Hepatic stellate cell (primary cell): Measurements from ENCODE around the gene WDR20.
"Not testable (repeated sequence)": the region's sequence is repeated elsewhere in the genome, so short reads cannot be mapped to it uniquely, and the experiment has no call there.

ENCODE experiments used
- DNase-seq: peaks from one replicate; pipeline ENCODE4 v3.0.0; 2011; ENCODE audit warnings: low spot score

The WDR20 gene, protein sequence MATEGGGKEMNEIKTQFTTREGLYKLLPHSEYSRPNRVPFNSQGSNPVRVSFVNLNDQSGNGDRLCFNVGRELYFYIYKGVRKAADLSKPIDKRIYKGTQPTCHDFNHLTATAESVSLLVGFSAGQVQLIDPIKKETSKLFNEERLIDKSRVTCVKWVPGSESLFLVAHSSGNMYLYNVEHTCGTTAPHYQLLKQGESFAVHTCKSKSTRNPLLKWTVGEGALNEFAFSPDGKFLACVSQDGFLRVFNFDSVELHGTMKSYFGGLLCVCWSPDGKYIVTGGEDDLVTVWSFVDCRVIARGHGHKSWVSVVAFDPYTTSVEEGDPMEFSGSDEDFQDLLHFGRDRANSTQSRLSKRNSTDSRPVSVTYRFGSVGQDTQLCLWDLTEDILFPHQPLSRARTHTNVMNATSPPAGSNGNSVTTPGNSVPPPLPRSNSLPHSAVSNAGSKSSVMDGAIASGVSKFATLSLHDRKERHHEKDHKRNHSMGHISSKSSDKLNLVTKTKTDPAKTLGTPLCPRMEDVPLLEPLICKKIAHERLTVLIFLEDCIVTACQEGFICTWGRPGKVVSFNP

GRCh38 chr14:102139286-102140026 lies at the start of gene WDR20:
TSS of gene WDR20 (plus strand) at chr14:102139897. CDS start at chr14:102139924, 27 bp downstream.
- DNase-seq, result peak; percentile 99

- no peak for DNase-seq
Observed at GRCh38 chr14:102090713-102091112, 49.0 kb upstream of the WDR20 start.

DNA sequence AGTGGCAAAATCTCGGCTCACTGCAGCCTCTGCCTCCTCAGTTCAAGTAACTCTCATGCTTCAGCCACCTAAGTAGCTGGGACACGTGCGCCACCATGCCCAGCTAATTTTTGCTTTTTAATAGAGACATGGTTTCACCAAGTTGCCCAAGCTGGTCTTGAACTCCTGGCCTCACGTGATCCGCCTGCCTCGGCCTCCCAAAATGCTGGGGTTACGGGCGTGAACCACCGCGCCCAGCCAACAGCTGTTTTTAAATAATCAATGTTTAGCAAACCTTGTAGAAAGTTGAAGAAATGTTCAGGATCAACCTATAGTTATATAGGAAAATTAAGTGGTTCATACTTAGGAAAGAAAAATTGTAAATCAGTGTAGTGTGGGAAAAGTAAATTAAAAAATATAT lies 46.9 kb upstream of the WDR20 start:
- DNase-seq, result no peak

GRCh38 chr14:102094101-102094500 lies 45.6 kb upstream of the WDR20 start:
- no peak for DNase-seq

- DNase-seq, result peak; percentile 45
Observed at GRCh38 chr14:102095231-102095870, 44.3 kb upstream of the WDR20 start.

- DNase-seq, result peak; percentile 27
Observed at GRCh38 chr14:102095871-102096568, 43.7 kb upstream of the WDR20 start.

- peak; percentile 74 for DNase-seq
Observed at GRCh38 chr14:102096569-102097188, 43.0 kb upstream of the WDR20 start.

GRCh38 chr14:102097441-102098135 lies 42.1 kb upstream of the WDR20 start:
- no peak for DNase-seq

DNA sequence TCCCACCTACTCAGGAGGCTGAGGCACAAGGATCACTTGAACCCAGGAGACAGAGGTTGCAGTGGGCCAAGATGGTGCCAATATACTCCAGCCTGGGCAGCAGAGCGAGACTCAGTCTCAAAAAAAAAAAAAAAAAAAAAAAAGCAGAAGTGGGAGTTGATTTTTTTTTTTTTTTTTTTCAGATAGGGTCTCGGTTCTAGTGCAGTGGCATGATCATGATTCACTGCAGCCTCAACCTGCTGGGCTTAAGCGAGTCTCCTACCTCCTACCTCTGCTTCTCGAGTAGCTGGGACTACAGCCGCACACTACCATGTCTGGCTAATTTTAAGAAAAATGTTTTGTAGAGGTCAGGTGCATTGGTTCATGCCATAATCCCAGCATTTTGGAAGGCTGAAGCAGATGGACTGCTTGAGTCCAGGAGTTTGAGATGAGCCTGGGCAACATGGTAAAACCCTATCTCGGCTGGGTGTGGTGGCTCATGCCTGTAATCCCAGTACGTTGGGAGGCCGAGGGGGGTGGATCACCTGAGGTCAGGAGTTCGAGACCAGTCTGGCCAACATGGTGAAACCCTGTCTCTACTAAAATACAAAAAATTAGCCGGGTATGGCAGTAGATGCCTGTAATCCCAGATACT lies 36.5 kb upstream of the WDR20 start:
- DNase-seq, result no peak

DNA sequence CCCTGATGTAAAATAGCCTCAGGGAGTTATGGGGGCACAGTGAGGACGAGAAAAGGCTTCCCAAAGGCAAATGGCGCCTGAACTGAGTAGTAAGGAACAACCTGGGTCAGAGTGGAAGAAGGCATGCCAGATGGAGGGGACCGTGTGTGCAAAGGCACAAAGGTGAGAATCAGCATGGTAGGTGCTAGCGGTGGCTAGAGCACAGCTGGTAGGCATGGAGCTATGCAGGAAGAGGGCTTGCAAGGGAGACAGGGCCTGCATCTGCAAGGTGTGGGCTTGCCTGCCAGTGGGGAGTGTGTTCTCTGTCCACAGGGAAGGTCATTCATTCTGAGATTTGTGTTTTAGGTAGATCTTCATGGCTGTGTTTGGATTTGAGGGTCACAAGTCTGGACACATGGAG lies 34.3 kb upstream of the WDR20 start:
- no peak for DNase-seq

GRCh38 chr14:102109332-102109731 lies 30.4 kb upstream of the WDR20 start:
- DNase-seq, result not testable (repeated sequence)

DNA sequence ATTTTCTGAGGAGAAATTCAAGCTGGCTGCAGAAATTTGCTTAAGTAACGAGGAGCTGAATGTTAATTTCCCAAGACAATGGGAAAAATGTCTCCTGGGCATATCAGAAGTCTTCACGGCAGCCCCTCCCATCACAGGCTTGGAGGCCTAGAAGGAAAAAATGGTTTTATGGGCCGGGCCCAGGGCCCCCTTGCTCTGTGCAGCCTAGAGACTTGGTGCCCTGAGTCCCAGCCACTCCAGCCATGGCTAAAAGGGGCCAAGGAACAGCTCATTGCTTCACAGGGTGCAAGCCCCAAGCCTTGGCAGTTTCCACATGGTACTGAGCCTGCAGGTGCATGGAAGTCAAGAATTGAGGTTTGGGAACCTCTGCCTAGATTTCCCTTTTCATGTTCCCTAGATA lies 28.6 kb upstream of the WDR20 start:
- DNase-seq, result no peak

DNA sequence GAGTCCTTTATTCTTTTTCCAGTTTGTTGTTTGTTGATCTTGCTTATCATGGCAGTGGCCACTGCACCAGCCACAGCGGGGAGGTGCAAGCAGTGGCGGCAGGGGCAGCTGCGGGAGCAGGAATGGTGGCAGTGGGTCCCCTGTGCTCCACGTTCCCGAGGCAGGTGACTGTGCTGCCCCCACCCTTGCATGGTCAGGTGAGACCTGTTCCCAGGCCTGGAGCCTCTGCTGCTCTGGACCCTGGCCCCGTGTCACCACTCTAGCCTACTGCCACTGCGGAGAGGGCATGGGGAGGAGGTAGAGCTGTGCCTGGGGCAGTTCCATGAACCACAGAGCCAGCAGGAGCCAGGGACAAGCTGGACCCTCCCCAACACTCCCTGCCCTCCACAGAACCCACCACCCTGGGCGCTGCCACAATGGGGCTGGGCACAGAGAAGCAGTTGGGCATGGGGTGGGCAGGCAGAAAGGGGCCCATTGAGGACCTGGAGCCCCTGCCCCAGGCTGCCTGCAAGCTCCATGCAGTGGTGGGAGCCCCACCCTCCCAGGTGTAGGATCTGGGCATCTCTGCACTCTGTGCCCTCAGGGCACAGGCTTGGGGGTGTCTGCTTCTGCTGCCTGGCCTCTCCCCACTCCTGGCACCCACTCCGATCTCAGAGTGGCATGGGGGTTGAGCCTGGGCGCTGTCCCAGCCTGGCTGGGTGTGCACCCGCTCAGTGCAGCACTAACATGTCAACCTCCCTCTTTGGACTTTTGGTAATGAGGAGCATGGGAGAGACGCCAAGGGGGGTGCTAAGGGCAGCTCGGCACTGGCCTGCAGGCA lies 23.1 kb upstream of the WDR20 start:
- no peak for DNase-seq

GRCh38 chr14:102117852-102118251 lies 21.8 kb upstream of the WDR20 start:
- no peak for DNase-seq

DNA sequence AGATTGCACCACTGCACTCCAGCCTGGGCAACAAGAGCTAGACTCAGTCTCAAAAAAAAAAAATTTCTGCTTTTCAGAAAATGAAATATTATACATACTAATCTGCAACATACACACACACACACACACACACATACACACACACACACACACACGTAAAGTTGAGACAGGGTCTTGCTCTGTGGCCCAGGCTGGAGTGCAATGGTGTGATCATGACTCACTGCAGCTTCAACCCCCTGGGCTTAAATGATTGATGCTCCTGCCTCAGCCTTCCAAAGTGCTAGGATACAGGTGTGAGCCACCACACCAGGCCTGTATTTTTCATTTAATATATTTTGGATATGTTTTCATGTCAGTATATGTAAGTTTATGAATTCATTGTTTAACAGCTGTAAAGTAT lies 18.8 kb upstream of the WDR20 start:
- DNase-seq, result no peak

- DNase-seq, result no peak
Observed at GRCh38 chr14:102121567-102121966, 18.1 kb upstream of the WDR20 start.

DNA sequence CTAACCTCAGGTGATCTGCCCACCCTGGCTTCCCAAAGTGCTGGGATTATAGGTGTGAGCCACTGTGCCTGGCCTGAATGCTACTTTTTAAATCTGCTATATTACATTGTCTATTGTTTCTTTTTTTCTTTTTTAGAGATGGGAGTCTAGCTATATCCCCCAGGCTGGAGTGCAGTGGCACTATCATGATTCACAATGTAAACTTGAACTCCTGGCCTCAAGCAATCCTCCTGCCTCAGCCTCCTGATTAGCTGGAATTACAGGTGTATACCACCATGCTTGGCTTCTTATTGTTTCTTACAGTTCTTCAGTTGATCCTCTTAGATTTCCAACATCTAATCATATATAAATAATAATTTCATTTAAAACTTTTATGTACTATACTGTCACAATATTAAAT lies 15.3 kb upstream of the WDR20 start:
- no peak for DNase-seq

GRCh38 chr14:102125546-102125945 lies 14.2 kb upstream of the WDR20 start:
- DNase-seq, result no peak

DNA sequence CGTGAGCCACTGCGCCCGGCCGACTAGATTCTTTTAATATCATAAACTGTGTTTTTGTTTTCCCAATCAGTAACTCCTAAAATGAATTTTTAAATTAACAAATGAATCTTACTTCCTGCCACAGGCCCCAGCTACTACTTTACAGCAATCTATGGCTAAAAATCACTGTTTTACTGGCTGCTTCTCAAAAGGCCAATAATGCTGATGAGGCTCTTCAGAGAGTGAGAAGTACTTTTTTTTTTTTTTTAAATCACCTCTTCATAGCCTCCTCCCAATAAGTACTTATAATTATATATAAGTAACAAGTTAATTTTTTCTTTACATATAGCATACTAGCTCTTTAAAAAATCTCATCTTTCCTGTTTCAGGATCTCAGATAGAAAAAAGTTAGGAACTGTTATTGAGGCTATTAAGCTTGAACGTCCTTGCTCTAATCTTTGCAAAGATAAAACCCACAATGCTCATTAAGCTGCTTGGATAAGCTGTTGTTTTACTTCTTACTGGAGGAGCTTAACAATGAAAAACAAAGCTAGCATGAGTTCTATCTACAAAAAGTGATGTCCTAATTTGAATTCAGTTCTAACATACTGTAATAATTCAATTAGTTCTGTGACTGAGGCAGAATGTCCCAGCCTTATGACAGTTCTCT lies 12.8 kb upstream of the WDR20 start:
- DNase-seq, result no peak
